ENCODE results near the gene CREBRF. TPM values are rescaled to one million over a fixed set of nuclear protein-coding genes. Genes with fewer than 3 reads are reported as not detected.

CREBRF gene
- total and polyA plus RNA-seq, 4 donors: 2.0 to 12.0 (median 7.7) TPM

DNA sequence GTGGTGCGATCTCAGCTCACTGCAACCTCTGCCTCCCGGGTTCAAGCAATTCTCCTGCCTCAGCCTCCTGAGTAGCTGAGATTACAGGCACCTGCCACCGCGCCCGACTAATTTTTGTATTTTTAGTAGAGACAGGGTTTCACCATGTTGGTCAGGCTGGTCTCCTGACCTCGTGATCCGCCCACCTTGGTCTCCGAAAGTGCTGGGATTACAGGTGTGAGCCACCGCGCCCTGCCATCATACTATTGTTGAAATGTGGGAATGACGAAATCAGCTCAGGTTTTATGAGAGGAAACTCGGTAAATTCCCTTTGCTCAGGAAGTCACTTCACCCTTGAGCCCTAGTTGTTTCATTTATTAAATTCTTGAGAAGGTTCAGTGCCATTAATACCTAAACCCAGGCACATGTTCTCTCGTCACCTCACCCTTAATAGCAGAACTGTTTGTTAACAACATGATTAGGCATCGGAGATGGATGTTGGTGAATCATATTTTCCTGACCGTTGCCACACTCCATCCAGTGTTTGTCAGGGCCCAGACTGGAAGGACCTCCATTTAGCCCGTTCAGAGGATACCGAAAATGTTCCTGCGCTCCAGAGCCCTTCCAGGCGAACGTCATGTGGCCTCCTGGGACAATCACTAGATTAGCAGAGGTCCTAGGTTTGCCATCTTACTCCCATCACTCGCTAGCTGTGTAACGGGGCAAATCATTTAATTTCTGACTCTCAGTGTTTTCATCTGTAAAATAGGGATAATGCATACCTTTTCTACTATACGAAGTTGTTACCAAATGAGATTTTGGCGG lies 20.0 kb upstream of the CREBRF start:
- TF ChIP-seq EGR1 (IDR thresholded peaks at IDR 0.05; ENCODE audit: low read depth in 2 of 2): no peak
- TF ChIP-seq, protein P1, sequence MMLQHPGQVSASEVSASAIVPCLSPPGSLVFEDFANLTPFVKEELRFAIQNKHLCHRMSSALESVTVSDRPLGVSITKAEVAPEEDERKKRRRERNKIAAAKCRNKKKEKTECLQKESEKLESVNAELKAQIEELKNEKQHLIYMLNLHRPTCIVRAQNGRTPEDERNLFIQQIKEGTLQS (IDR thresholded peaks at IDR 0.05): no peak
- H3K9me3 ChIP-seq (ENCODE audit: control insufficient read depth in 4 of 4, low read length in 3 of 4): peaks cover 0 to 2% (median 0%) of the 10 kb centered on the region in 4 donors
- no peak overlapping the region for H3K9ac ChIP-seq (ENCODE audit: low read depth in 1 of 2, low read length in 2 of 2)
- no peak overlapping the region for H3K4me3 ChIP-seq (ENCODE audit: low read depth in 1 of 3, low read length in 3 of 3)
- no peaks in the 10 kb centered on the region for H3K4me1 ChIP-seq (ENCODE audit: control insufficient read depth in 4 of 4, insufficient read depth in 4 of 4, low read length in 3 of 4)
- H3K27me3 ChIP-seq (ENCODE audit: control insufficient read depth in 4 of 4, insufficient read depth in 4 of 4, low read length in 3 of 4): no peaks in the 10 kb centered on the region
- peak overlapping the region; percentile 14 to 60 for H3K27ac ChIP-seq (ENCODE audit: low read depth in 1 of 2, low read length in 2 of 2)
- H3K36me3 ChIP-seq (ENCODE audit: control insufficient read depth in 4 of 4, insufficient read depth in 3 of 4, low read depth in 1 of 4, low read length in 3 of 4): peaks cover 0 to 6% (median 3%) of the 10 kb centered on the region in 4 donors
- WGBS: 91% methylated on average over 24 of the region's 24 CpGs
- DNase-seq (ENCODE audit: low spot score): no peak

DNA sequence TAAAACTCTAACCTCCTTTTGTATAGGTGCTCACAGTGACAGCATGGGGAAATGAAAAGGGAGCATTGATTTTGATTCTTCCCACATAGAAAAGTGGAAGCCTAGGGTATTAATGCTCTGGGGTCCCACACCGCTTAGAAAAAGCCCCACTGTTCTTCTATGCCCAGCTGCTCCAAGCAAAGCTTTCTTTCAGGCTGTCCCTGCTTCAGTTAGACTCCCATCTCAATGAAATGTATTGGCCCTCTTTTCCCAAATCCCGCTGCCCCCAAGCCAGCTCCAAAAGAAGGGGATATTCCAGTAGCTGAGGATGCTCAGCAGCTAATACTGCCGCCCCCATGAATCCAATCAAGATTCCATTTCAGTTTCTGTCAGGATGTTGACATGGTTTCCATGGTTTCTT lies 17.0 kb upstream of the CREBRF start:
- DNase-seq (ENCODE audit: low spot score): no peak
- 93% methylated on average over 3 of the region's 3 CpGs for WGBS
- Histone ChIP-seq H3K4me3 (ENCODE audit: low read depth in 1 of 3, low read length in 3 of 3) (no peak overlapping the region), H3K27ac (ENCODE audit: low read depth in 1 of 2, low read length in 2 of 2) (no peak overlapping the region), H3K27me3 (ENCODE audit: control insufficient read depth in 4 of 4, insufficient read depth in 4 of 4, low read length in 3 of 4) (no peaks in the 10 kb centered on the region), H3K4me1 (ENCODE audit: control insufficient read depth in 4 of 4, insufficient read depth in 4 of 4, low read length in 3 of 4) (no peaks in the 10 kb centered on the region), H3K36me3 (ENCODE audit: control insufficient read depth in 4 of 4, insufficient read depth in 3 of 4, low read depth in 1 of 4, low read length in 3 of 4) (peaks cover 0 to 5% (median 2%) of the 10 kb centered on the region in 4 donors), H3K9ac (ENCODE audit: low read depth in 1 of 2, low read length in 2 of 2) (no peak overlapping the region), H3K9me3 (ENCODE audit: control insufficient read depth in 4 of 4, low read length in 3 of 4) (peaks cover 0 to 2% (median 0%) of the 10 kb centered on the region in 4 donors)
- TF ChIP-seq, protein P2, sequence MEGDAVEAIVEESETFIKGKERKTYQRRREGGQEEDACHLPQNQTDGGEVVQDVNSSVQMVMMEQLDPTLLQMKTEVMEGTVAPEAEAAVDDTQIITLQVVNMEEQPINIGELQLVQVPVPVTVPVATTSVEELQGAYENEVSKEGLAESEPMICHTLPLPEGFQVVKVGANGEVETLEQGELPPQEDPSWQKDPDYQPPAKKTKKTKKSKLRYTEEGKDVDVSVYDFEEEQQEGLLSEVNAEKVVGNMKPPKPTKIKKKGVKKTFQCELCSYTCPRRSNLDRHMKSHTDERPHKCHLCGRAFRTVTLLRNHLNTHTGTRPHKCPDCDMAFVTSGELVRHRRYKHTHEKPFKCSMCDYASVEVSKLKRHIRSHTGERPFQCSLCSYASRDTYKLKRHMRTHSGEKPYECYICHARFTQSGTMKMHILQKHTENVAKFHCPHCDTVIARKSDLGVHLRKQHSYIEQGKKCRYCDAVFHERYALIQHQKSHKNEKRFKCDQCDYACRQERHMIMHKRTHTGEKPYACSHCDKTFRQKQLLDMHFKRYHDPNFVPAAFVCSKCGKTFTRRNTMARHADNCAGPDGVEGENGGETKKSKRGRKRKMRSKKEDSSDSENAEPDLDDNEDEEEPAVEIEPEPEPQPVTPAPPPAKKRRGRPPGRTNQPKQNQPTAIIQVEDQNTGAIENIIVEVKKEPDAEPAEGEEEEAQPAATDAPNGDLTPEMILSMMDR (IDR thresholded peaks at IDR 0.05; ENCODE audit: low read depth, low read length, missing input control): no peak
- no peak for TF ChIP-seq HNF4A (conservative IDR thresholded peaks at IDR 0.05)
- TF ChIP-seq HNF4G (IDR thresholded peaks at IDR 0.05): no peak
- TF ChIP-seq FOXA1 (IDR thresholded peaks at IDR 0.05): no peak
- no peak for TF ChIP-seq NR2F2 (IDR thresholded peaks at IDR 0.05)
- no peak for TF ChIP-seq GABPA (IDR thresholded peaks at IDR 0.05 in 1 of 2, conservative IDR thresholded peaks at IDR 0.05 in 1 of 2)
- TF ChIP-seq YY1 (IDR thresholded peaks at IDR 0.05): no peak
- no peak for TF ChIP-seq FOXA2 (IDR thresholded peaks at IDR 0.05)
- no peak for TF ChIP-seq JUND (IDR thresholded peaks at IDR 0.05)
- TF ChIP-seq, protein P3, sequence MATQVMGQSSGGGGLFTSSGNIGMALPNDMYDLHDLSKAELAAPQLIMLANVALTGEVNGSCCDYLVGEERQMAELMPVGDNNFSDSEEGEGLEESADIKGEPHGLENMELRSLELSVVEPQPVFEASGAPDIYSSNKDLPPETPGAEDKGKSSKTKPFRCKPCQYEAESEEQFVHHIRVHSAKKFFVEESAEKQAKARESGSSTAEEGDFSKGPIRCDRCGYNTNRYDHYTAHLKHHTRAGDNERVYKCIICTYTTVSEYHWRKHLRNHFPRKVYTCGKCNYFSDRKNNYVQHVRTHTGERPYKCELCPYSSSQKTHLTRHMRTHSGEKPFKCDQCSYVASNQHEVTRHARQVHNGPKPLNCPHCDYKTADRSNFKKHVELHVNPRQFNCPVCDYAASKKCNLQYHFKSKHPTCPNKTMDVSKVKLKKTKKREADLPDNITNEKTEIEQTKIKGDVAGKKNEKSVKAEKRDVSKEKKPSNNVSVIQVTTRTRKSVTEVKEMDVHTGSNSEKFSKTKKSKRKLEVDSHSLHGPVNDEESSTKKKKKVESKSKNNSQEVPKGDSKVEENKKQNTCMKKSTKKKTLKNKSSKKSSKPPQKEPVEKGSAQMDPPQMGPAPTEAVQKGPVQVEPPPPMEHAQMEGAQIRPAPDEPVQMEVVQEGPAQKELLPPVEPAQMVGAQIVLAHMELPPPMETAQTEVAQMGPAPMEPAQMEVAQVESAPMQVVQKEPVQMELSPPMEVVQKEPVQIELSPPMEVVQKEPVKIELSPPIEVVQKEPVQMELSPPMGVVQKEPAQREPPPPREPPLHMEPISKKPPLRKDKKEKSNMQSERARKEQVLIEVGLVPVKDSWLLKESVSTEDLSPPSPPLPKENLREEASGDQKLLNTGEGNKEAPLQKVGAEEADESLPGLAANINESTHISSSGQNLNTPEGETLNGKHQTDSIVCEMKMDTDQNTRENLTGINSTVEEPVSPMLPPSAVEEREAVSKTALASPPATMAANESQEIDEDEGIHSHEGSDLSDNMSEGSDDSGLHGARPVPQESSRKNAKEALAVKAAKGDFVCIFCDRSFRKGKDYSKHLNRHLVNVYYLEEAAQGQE (IDR thresholded peaks at IDR 0.05): no peak
- TF ChIP-seq EGR1 (IDR thresholded peaks at IDR 0.05; ENCODE audit: low read depth in 2 of 2): no peak
- TF ChIP-seq SP1 (IDR thresholded peaks at IDR 0.05): no peak
- TF ChIP-seq, protein P1 (IDR thresholded peaks at IDR 0.05): no peak
- TF ChIP-seq TAF1 (conservative IDR thresholded peaks at IDR 0.05): no peak
- TF ChIP-seq RXRA (IDR thresholded peaks at IDR 0.05): no peak
